ENCODE data around the gene NTN5.
"Not testable (repeated sequence)": the region's sequence is repeated elsewhere in the genome, so short reads cannot be mapped to it uniquely, and the experiment has no call there.

DNA sequence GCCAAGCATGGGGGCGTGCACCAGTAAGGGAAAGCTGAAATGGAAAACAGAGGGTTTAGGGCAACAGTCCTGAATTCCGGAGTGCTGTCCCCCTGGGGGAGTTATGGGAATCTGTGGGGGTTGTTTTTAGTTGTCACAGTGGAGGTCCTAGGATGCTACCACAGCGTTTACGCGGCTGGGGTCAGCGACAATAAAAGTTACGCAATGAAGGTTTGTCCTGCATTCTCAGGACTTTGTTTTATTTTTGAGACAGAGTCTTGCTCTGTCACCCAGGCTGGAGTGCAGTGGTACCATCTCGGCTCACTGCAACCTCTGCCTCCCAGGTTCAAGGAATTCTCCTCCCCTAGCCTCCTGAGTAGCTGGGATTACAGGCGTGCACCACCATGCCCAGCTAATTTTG lies 20.8 kb upstream of the NTN5 start:
- TF ChIP-seq, protein P1, sequence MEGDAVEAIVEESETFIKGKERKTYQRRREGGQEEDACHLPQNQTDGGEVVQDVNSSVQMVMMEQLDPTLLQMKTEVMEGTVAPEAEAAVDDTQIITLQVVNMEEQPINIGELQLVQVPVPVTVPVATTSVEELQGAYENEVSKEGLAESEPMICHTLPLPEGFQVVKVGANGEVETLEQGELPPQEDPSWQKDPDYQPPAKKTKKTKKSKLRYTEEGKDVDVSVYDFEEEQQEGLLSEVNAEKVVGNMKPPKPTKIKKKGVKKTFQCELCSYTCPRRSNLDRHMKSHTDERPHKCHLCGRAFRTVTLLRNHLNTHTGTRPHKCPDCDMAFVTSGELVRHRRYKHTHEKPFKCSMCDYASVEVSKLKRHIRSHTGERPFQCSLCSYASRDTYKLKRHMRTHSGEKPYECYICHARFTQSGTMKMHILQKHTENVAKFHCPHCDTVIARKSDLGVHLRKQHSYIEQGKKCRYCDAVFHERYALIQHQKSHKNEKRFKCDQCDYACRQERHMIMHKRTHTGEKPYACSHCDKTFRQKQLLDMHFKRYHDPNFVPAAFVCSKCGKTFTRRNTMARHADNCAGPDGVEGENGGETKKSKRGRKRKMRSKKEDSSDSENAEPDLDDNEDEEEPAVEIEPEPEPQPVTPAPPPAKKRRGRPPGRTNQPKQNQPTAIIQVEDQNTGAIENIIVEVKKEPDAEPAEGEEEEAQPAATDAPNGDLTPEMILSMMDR (IDR thresholded peaks at IDR 0.05), result not testable (repeated sequence)
- not testable (repeated sequence) for TF ChIP-seq POLR2A (IDR thresholded peaks at IDR 0.05)
